HG02938 (cell line): ENCODE data around the gene SMAD5.

Experiments used
- ATAC-seq: cut with Tn5 transposase; IDR thresholded peaks from one replicate; pipeline ENCODE4 v1.9.1; 2021; ENCODE audit warnings: mild to moderate bottlenecking, moderate library complexity; ENCODE audit not compliant: unreplicated experiment

The SMAD5 gene

DNA sequence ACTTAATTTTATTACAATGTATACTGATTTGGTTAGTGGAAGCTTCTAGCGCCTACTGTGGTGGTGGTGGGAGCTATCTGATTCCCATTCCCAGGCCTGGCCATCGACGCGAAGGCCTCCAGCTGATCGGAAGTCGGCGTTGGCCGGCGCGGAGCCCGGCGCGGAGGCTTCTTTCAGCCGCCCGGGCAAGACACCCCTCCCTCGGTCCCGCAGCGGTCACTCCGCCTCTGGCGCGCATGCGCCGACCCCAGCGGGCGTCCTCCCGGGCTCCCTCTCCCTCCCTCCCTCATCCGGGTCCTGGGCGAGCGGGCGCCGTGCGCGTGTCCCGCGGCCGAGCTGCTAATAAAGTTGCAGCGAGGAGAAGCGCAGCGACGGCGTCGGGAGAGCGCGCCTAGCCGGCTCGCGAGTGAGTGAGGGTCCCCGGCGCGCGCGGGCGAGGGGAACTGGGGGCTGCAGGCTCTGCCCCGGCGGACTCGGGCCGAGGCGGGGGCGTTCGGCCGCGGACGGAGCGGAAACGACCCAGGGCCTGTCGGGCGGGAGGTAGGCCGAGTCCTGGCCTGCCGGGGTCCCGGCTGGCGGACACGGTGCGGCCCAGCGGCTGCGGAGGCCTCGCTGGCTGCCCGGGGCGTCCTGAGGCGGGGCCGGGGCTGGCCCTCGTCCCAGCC, at the start of gene SMAD5:
Gene SMAD5, plus strand, starts transcription at position 289 of the 665 bp plus-strand sequence. CDS start 20,916 bp downstream, outside the sequence.
- ATAC-seq, result peak; percentile 88

DNA sequence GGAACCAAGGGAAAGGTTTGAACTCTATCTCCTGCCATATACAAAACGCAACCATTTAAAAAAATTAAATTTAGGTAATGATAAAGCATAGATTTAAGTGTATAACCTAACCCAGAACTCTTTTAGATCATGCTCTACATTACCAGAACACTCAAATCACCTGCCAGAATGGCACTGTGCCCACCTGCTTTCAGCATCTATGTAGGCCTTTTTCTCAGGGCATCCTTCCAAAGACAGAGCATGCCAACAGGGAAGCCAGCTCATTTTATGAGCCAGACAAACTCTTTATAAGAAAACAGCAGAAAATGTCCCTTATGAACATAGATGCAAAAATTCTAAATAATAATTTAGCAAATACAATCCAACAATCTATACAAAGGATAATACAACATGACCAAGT, 47.9 kb upstream of the SMAD5 start:
- ATAC-seq, result no peak

DNA sequence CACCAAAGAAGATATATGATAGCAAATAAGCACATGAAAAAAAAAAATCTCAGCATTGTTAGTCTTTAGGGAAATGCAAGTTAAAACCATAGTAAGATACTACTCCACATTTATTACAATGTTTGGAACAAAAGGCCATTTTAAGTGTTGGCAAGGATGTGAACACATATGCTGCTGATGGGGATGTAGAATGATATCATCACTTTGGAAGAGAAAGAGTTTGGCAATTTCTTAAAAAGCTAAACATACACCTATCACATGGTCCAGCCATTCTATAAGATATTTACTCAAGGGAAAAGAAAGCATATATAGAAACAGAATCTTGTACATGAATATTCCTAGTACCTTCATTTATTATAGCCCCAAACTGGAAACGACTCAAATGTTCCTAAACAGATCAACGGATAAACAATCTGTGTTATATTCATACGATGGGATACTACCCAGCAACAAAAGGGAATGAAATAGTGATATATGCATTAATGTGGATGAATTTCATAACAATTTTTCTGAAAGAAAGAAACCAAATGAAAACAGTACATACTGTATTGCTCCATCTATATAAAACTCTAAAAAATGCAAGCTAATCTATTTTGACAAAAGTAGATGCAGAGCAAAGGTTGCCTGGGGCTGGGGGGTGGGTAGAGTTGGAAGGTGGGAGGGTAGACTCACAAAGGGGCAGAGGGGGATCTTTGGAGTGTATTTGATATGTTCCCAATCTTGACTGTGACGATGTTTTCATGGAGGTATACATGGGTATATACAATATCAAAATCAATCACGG, 45.7 kb upstream of the SMAD5 start:
- ATAC-seq, result no peak

DNA sequence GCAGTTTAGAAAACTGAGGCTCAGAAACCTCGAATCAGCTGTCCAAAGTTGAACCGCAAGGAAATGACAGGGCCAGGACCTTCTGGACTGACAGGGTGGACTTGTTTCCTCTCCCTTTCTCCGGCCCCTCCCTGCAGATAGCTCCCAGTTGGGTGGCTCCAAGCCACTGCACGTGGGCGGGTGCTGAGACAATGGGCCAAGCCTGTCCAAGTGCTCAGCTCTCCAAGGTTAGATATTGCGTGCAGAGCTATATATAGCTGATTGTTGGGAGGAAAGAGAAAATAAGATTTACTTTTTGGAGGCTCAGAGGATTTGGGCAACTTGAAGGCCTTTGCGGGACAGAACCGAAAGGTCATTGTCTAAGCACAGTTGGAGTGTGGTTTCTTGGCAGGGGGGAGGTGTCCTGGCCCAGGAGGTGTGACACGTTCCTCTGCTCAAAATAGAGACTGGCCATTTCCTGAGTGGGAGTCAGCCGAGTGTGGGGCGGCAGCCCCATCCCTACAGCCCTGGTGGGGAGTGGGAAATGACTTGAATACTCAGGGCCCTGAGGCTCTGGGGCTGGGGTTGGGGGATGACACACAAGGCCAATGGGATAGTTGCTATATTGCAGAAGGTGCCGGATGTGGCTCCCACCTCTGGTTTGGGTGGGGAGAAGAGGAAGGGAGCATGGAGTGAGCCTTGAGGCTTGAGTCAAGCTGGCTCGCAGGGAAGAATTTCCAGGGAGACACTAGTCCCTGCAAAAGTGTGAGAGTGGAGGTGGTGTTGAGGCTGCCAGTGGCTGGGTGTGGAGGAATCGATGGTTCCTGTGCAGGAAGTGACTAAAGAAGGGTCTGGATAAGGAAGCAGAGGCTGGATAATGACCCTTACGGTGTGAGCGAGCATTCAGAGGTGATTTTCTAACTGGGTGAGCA, 44.4 kb upstream of the SMAD5 start:
- ATAC-seq, result no peak

DNA sequence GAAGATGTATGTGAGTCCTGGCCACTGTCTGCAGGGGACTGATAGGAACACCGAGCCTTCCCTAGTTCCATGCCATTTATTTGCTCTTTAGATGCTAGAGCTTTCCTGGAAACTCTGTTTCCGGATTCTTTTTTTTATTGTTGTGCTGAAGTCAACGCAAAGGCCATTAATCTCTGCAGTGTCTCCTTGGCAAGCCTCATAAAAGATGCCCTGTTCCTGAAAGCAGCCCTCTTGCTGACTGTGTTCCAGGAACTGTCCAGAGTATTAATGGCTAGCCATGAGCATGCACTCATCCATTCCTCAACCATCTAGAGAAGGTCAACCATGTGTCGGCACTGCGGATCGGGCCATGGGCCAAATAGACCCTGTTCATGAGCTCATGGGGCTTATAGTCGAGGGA, 42.9 kb upstream of the SMAD5 start:
- no peak for ATAC-seq

DNA sequence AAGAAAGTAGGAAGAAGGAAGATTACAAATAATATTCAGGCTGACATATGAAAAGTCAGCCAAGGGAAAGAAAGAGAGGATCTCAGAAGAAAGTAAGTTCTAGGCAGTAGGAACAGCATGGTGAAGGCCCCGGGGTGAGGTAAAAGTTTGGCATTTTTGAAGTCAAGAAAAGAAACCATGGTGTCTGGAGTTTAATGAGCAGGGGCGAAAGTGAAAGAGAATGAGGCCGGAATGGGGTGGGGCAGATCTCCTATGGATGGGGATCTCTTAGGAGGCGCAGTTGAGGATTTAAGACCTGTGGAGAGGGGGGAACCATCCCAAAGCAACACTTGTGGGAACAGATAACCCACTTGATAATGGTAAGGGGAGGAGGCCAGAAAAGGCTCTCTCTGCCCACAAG, 42.3 kb upstream of the SMAD5 start:
- ATAC-seq, result no peak

DNA sequence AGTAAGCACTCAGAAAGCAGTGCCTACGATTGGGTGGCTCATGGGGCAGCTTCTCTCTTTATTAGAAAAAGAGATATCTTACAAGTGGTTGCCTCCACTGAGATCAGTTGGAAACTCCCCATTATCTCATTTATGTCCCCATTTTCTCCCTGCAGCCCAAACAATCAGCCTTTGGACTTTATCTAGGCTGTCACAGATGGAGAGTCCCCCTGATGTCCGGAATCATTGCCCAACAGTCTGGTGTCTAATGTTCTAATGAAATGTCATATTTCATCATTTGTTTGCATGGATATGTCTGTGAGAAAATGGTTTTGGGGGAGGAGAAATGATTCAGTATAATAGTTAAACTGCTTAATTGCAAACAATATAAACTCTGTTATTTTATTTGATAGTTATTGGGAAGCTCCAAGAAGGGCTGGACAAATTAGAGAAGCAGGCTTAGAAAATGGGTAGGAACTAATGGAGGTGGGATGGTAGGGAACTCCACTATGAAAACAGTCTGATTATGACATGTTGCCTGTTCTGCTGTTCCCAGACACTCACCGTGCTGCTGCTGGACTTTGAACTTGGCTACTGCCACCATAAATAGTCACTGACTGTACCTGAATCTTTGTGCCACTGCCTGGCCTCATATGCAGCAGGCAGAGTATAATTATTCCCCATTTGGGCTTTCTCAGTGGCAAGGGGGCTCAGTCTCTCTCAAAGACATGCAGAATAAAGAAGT, 38.3 kb upstream of the SMAD5 start:
- ATAC-seq, result no peak

DNA sequence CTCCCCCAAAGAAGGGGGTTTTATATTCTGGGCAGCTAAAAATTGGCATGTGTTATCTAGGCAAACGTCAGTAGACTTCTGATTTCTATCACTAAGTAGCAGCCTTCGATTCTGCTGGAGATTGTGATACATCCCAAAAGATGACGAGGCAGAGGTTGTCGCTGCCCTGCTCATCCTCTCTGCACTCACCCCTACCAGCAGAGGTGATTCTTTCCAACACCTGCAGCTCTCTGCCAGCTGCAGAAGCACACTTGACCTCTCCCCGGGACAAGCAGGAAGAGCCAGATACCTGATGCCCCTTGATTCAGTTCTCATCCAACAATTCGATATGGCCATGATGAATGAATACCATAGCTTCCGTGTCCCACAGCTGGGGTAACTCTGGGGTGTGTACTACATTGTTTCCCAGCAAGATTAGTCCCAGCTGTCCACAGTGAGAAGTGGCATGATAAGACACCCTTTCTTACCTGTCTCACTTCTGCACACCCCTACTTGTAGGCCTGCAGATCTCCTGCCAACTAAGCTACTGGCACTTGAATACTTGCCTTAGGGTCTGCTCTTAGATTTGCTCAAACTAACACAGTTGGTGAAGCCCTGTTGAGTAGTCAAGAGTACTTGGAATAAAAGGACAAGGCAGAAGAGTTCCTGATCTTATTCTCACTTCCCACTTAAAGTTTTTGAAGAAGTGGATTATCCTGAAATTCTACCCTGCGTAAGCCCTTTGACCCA, 37.6 kb upstream of the SMAD5 start:
- ATAC-seq, result no peak

DNA sequence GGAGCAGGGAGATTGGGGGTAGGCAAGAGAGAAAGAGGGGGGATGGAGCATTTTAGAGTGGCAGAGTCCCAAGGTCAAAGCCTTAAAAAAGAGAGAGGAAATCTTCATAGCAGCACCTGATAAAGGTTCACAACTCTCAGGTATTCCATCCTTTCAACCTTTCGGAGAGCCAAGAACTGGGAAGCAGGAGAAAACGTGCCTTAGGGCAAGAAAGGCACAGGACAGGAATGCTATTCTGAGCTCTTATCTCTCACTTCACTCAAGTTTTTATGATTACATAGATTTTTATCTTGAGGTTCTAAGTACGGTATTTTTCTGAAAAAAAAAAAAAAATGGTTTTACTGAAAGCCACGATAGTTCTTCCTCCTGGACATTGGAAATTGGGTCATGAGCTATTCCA, 34.5 kb upstream of the SMAD5 start:
- ATAC-seq, result no peak

DNA sequence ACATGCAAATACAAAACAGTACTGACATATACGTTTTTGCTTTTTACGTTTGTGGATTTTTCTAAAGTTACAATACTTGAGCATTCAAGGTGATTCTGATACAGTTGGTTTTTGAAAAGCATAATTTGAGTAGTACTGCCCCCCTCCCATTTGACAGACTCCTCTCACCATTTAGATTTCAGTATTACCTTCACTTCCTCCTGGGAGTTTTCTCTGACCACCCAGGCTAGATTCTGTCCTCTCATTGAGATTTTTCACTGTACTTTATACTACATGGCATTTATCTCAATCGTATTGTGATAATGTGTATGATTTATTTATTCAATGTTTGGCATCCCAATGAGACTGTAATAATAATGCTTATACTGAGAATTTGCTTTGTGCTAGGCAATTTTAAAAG, 32.8 kb upstream of the SMAD5 start:
- ATAC-seq, result no peak

DNA sequence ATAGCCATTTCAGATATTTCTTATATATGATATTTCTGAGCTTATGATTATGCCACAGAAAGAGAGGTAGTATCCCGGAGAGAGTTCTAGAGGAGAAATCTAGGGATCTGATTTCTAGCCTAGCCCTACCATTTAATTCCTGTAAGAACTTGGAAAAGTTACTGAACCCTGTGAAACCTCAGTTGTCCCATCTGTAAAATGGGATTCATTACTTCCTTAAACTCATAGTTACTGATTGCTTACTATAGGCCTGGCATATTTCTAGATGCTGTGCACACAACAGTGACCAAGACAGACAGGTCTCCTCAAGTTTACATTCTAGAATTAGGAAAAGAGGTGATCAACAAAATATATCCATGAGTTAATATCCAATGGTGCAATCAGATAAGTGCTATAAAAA, 30.8 kb upstream of the SMAD5 start:
- ATAC-seq, result no peak

DNA sequence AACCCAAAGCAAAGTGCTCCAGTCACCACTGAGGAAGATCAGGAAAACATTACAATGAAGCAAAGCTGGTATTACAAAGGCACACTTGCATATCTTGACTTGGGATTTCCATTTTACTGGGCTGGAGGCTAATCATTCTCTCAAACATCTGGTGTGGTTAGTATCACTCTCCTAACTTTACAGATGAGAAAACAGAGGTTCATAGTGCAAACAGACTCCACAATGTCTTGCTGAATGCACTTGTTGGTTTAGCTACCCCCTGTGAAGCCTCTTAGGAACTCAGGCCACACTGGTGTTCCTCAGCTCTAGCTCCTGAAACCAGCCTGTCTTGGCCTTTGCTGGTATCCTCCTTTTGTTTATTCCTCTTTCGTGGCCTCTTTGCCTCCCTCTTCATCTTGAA, 29.5 kb upstream of the SMAD5 start:
- peak; percentile 70 for ATAC-seq

DNA sequence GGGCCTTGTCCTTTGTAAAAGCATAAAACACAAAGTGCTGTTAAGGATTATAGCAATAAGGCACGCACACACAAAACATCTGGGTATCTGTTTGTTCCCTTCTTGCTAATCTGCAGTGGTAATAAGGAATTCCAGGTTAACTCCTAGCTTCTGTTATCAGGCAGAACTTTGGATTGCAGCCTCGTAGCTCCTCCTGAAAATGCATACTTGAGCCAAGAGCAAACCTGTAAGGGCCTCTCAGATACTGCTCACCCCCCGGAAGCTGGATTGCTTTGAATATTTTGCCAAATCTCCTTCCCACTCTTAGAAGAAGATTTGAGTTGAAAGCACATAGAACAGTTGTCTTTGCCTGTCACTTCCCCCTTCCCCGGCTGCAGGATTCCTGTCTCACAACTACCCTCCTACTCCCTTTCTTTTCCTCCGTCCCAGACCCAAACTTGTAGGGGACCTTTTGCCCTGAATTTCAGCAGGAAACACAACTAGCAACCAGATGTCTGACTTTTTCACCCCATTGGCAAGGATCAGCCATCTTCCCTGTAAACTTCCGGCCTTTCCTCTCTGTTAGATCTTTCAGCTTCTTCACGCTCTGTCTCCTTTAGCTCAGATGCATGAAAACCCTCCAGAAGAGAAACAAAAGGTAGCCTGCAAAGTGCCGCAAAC, 28.2 kb upstream of the SMAD5 start:
- no peak for ATAC-seq

DNA sequence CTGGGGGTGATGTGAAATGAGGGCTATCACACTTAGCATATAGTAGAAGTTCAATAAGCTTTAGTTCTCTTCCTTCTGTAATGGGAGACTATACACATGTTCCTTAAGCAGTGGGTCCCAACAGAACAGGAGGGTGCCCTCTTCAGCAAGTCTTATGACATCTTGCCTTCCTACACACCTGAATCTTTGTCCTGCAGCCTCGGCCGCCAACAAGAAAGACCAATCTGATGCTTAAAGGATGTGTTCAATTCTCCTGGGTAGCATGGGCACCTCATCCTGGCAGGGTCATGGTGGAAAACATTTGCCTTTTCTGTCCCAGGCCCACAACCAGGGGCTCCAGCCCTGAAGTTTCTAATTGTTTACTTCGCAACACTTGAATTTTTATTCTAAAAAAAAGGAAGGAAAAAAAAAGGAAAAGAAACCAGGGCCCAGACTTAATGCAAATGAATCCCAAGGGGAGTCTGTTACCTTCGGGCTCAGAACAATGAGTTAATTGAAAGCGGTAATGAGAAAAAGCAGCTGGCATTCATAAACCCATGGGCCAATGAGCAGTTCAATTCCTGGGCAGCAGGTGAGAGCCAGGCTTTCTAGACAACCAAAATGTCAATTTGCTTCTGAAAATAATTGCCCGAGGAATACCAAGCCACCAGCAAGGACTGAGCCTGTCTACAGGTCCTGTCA, 26.2 kb upstream of the SMAD5 start:
- ATAC-seq, result no peak

DNA sequence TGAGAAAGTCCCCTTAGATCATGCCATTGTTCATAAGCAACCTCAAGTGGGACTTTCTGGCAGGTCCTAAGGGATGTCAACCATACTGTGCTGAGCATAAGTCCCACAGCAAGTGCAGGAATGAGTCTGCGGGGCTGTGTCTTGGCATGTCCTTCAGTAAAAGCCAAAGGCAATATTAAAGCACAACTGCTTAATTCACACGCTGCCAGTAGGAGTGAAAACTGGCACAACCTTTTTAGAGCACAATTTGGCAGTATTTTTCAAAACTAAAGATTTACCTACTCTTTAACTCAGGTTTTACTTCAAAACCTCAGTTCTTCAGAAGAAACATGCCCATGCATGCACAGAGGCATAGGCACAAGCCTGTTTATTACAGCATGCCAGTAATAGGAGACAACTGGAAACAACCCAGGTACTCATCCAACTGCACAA, 24.4 kb upstream of the SMAD5 start:
- peak; percentile 55 for ATAC-seq

DNA sequence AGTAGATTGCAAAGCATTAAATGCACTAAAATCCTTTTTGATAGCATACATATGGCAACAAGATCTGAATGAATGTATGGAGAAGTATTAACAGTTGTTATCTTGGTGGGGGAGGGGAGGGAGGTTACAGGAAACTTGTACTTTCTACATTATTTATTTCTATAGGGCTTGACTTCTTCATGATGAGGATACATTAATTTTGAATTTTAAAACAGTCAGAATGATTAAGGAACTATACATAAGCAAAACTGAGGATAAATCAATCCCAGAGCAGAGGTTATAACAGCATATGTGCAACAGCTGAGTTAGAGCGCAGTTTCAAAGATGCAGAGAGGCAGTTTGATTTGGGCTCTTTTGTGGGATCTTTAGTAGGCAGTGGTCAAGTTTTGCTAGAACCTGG, 23.9 kb upstream of the SMAD5 start:
- ATAC-seq, result no peak

DNA sequence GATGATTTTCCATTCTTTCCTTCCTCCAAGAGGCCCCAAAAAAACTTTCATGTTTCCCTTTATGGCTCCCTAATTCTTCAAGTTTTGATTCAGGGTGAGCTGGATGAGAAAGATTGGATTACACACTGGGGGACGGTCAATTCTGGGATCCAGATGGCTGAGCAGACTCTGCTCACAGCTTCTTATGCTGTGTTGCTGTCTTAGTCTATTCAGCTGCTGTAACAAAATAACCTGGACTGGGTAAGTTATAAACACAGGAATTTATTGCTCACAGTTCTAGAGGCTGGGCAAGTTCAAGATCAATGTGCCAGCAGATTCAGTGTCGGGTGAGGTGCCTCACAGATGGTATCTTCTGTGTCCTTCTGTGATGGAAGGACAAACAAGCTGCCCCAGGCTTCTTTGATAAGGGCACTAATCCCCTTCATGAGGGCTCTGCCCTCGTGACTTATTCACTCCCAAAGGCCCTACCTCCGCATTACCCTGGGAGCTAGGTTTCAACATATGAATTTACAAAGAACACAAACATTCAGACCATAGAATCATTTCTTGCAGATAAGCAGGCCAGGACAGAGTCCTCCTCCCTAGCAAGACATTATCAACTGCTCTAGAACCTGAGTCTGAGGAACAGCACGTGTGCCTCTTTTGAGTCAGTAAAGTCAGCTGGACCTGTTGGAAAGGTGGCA, 23.1 kb upstream of the SMAD5 start:
- ATAC-seq, result no peak

DNA sequence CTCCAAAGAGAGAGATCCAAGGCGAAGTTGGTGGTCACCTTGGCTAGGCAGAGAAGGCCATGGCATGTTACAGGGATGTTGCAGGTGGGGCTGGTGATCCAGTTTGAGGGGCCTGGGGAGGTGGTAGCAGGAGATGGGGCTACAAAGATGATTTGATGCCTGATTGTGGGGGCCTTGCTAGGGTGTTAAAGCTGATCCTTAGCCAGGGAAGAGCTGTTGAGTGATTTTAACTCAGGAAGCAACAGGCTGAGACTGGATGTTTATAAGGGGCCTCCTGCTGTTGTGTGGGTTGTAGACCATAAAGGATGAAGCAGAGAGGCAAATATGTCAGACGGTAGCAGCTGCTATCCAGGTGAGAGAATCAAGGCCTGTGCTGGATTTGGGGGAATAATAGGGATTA, 19.0 kb upstream of the SMAD5 start:
- no peak for ATAC-seq
